PC-3 (cell line): Measurements from ENCODE around the gene ABCF1.

ENCODE experiments used
- CTCF ChIP-seq: fragments of 300-600 bp; sonication (generic); conservative IDR thresholded peaks from 2 replicates; pipeline ENCODE4 v1.5.1; 2017; ENCODE audit warnings: antibody characterized with exemption, low read depth, mild to moderate bottlenecking, low read length
- EZH2 ChIP-seq: fragments of 300-600 bp; sonication (generic); IDR thresholded peaks from one replicate; pipeline ENCODE4 v1.6.1; 2017; ENCODE audit warnings: antibody characterized with exemption, mild to moderate bottlenecking, low read length; ENCODE audit not compliant: unreplicated experiment

- TF ChIP-seq EZH2 (no peak), CTCF (no peak)
Observed at GRCh38 chr6:30625511-30625910, 54.3 kb downstream of the ABCF1 start.
